ENCODE results near the gene OSR1.

Gene OSR1

GRCh38 chr2:19348692-19349091 is 9.7 kb downstream of the OSR1 start:
- TF ChIP-seq ZFX (IDR thresholded peaks at IDR 0.05; ENCODE audit: borderline replicate concordance) (no peak), CTCF (IDR thresholded peaks at IDR 0.05) (no peak)
- 0 out of 2 replicates have a peak overlapping the region, but pooled peaks have one; percentile 76 for H3K27ac ChIP-seq

- no peak for TF ChIP-seq CTCF (IDR thresholded peaks at IDR 0.05)
- TF ChIP-seq ZFX (IDR thresholded peaks at IDR 0.05; ENCODE audit: borderline replicate concordance): no peak
- H3K27ac ChIP-seq: peak overlapping the region; percentile 76
Observed at GRCh38 chr2:19347619-19348562, 10.5 kb downstream of the OSR1 start.

- TF ChIP-seq CTCF (IDR thresholded peaks at IDR 0.05): no peak
- H3K27ac ChIP-seq: peak overlapping the region; percentile 76
Observed at GRCh38 chr2:19346983-19347618, 11.3 kb downstream of the OSR1 start.

- no peak overlapping the region for H3K27ac ChIP-seq
Observed at GRCh38 chr2:19337742-19338141, 20.7 kb downstream of the OSR1 start.

GRCh38 chr2:19337202-19337601 is 21.2 kb downstream of the OSR1 start:
- H3K27ac ChIP-seq: no peak overlapping the region
- no peak for TF ChIP-seq CTCF (IDR thresholded peaks at IDR 0.05)
- no peak for TF ChIP-seq ZFX (IDR thresholded peaks at IDR 0.05; ENCODE audit: borderline replicate concordance)

More at GRCh38 chr2:19337742-19338141, 20.7 kb downstream of the OSR1 start:
- no peak for TF ChIP-seq CTCF (IDR thresholded peaks at IDR 0.05)
- no peak for TF ChIP-seq ZFX (IDR thresholded peaks at IDR 0.05; ENCODE audit: borderline replicate concordance)

- no peak overlapping the region for H3K27ac ChIP-seq
- TF ChIP-seq CTCF (IDR thresholded peaks at IDR 0.05) (no peak), ZFX (IDR thresholded peaks at IDR 0.05; ENCODE audit: borderline replicate concordance) (no peak)
Observed at GRCh38 chr2:19336781-19337180, 21.6 kb downstream of the OSR1 start.

- no peak overlapping the region for H3K27ac ChIP-seq
- TF ChIP-seq CTCF (IDR thresholded peaks at IDR 0.05) (no peak), ZFX (IDR thresholded peaks at IDR 0.05; ENCODE audit: borderline replicate concordance) (no peak)
Observed at GRCh38 chr2:19332503-19332902, 25.9 kb downstream of the OSR1 start.

All from 22Rv1 (cell line).